PFSK-1 (cell line): ENCODE data around the gene ORAI1.

Experiments
- FOXP2 ChIP-seq: optimal IDR thresholded peaks from 2 replicates; pipeline ENCODE3; 2011; ENCODE audit warnings: borderline replicate concordance, control low read depth, inconsistent platforms; ENCODE audit not compliant: insufficient read depth; ENCODE audit errors: extremely low read length, extremely low read depth
- POLR2AphosphoS5 ChIP-seq: IDR thresholded peaks from 2 replicates; pipeline ENCODE4 v1.6.1; 2012; ENCODE audit warnings: low read depth, mild to moderate bottlenecking, control low read depth, low read length, moderate library complexity
- SIN3A ChIP-seq: IDR thresholded peaks from 2 replicates; pipeline ENCODE4 v1.6.1; 2012; ENCODE audit warnings: mild to moderate bottlenecking, low read length, moderate library complexity, borderline replicate concordance; ENCODE audit not compliant: insufficient read depth
- TAF1 ChIP-seq: IDR thresholded peaks from 2 replicates; pipeline ENCODE4 v1.6.1; 2012; ENCODE audit warnings: low read length, control low read depth, borderline replicate concordance; ENCODE audit not compliant: insufficient read depth
- TF ChIP-seq, protein P1 (sequence below), 2 experiments: IDR thresholded peaks; 2 replicates each; pipeline versions ENCODE4 v1.6.1 to v1.8.0; 2011 to 2012; ENCODE audit warnings: low read depth in 2 of 2, low read length in 2 of 2, control low read depth in 1 of 2, inconsistent platforms in 1 of 2, mild to moderate bottlenecking in 1 of 2, moderate library complexity in 1 of 2; ENCODE audit not compliant: insufficient read depth in 1 of 2

ORAI1 gene

DNA sequence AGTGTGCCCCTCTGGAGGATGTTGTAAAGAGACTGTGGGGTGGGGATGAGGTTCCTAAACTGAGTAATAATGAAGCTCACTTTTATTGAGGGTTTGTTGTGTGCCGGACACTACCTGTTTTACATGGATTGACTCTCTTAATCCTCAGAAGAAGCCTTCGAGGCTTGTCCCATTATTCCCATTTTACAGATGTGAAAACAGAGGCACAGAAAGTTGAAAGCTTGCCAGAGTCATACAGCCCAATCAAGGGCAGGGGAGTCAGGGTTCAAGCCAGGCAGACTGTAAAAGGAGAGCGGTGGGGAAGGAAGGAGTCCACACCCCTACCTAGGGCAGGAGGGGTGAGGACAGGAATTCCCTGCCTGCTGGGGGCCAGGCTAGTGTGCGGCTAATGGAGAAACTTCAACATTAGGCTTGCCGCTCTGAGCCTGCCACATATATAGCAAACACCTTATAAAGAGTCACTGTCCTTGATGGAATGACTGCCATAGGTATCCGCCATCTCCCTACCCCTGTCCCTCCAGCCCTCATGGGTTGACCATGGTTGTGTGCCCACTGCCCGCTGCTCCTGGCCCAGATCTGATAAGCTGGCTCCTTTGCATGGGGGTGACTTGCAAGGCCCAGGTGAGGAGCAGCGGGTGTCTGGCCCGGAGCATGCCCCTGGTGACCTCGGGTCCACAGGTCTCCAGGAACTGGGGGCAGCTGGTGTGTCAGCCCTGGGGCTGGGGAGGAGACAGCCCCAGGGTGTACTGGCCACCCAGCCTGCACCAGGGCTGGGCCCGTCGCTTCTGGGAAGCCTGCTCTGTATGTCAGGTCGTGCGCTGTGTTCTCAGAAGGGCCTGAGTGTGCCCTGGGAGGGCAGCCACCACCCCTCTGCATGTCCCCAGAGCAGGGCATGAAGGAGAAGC is 12.2 kb downstream of the ORAI1 start:
- TF ChIP-seq POLR2AphosphoS5 (no peak), FOXP2 (no peak), SIN3A (no peak), TAF1 (no peak)
- TF ChIP-seq, protein P1, sequence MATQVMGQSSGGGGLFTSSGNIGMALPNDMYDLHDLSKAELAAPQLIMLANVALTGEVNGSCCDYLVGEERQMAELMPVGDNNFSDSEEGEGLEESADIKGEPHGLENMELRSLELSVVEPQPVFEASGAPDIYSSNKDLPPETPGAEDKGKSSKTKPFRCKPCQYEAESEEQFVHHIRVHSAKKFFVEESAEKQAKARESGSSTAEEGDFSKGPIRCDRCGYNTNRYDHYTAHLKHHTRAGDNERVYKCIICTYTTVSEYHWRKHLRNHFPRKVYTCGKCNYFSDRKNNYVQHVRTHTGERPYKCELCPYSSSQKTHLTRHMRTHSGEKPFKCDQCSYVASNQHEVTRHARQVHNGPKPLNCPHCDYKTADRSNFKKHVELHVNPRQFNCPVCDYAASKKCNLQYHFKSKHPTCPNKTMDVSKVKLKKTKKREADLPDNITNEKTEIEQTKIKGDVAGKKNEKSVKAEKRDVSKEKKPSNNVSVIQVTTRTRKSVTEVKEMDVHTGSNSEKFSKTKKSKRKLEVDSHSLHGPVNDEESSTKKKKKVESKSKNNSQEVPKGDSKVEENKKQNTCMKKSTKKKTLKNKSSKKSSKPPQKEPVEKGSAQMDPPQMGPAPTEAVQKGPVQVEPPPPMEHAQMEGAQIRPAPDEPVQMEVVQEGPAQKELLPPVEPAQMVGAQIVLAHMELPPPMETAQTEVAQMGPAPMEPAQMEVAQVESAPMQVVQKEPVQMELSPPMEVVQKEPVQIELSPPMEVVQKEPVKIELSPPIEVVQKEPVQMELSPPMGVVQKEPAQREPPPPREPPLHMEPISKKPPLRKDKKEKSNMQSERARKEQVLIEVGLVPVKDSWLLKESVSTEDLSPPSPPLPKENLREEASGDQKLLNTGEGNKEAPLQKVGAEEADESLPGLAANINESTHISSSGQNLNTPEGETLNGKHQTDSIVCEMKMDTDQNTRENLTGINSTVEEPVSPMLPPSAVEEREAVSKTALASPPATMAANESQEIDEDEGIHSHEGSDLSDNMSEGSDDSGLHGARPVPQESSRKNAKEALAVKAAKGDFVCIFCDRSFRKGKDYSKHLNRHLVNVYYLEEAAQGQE (IDR thresholded peaks at IDR 0.05; ENCODE audit: insufficient read depth in 1 of 2, low read depth in 2 of 2, low read length in 2 of 2) = no peak

DNA sequence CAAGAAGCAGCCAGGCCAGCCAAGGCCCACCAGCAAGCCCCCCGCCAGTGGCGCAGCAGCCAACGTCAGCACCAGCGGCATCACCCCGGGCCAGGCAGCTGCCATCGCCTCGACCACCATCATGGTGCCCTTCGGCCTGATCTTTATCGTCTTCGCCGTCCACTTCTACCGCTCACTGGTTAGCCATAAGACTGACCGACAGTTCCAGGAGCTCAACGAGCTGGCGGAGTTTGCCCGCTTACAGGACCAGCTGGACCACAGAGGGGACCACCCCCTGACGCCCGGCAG is 15.0 kb downstream of the ORAI1 start:
- TF ChIP-seq TAF1 (no peak), SIN3A (no peak), POLR2AphosphoS5 (no peak), FOXP2 (no peak)
- TF ChIP-seq, protein P1 (IDR thresholded peaks at IDR 0.05; ENCODE audit: insufficient read depth in 1 of 2, low read depth in 2 of 2, low read length in 2 of 2) = no peak

DNA sequence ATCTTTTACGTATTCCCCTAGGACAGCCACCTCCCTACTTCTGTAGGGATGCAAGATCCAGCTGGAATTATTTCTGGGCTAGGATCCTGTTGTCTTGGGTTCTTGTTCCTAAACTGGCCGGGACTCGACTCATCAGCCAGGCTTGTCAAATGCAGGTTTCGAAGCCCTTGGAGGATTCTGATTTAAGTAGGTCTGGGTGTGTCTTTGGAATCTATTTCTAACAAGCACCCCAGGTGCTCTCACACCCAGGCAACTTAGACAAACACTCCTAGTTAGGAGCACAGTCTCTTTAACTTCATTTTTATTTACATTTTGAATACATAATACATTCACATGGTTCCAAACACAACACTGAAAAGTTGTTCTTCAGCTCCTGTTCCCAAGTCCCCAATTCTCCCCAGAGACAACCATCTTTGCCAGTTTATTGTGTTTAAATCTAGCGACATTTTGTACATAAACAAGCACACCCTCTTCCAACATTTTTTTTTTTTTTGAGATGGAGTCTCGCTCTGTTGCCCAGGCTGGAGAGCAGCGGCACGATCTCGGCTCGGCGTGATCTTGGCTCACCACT is 22.2 kb downstream of the ORAI1 start:
- TF ChIP-seq FOXP2 = no peak
- TF ChIP-seq POLR2AphosphoS5 = no peak
- no peak for TF ChIP-seq SIN3A
- TF ChIP-seq TAF1 = no peak
- TF ChIP-seq, protein P1 (IDR thresholded peaks at IDR 0.05; ENCODE audit: insufficient read depth in 1 of 2, low read depth in 2 of 2, low read length in 2 of 2) = no peak

DNA sequence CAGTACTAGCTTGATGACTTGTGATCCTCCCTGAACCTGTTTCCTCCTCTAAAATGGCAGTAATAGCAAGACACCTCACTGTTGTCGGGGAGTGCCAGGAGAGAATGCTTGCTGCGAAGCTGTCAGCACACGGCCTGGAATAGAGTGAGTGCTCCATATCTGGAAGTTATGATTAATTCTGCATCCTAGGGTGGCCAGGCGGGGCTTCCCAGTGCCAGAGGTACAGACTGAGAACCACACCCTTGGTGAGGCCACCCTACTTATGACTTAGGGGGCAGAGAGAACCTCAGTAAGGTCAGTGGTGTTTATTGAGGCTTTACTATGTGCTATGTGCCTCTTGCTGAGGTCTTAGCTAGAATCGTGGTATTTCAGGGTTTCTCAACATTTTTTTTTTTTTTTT is 23.0 kb downstream of the ORAI1 start:
- TF ChIP-seq, protein P1 (IDR thresholded peaks at IDR 0.05; ENCODE audit: insufficient read depth in 1 of 2, low read depth in 2 of 2, low read length in 2 of 2) = no peak
- TF ChIP-seq POLR2AphosphoS5 = no peak
- TF ChIP-seq TAF1 = no peak
- TF ChIP-seq SIN3A = no peak
- no peak for TF ChIP-seq FOXP2

DNA sequence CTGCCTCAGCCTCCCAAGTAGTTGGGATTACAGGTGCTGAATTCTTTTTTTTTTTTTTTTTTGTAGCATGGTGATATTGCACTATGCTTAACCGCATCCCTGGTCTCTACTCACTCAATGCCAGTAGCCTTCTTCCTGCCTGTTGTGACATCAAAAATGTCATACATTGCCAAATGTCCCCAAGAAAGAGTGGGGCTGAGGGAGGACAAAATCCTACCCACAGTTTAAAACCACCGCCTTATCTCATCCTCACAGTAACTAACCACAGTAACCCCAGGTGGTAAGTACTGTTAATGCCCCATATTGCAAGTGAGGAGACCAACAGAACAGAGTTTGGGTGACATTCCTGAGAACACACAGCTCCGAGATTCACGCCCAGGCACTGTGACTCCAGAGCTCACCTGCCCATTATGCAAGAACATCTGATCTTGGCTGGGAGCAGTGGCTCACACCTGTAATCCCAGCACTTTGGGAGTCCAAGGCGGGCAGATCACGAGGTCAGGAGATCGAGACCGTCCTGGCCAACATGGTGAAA is 23.6 kb downstream of the ORAI1 start:
- no peak for TF ChIP-seq POLR2AphosphoS5
